Measurements from ENCODE around the gene MT1E.
A peak's percentile ranks its signal among the peaks of the same experiment; 100 is the strongest.

Gene MT1E

GRCh38 chr16:56643833-56644232 is 18.3 kb downstream of the MT1E start:
- Histone ChIP-seq H3K27me3 (replicated peaks; ENCODE audit: control insufficient read depth, insufficient read depth, low read length, poor library complexity, severe bottlenecking) (peaks cover 3% of the 10 kb centered on the region), H3K27ac (ENCODE audit: insufficient read depth, low read length, poor library complexity, severe bottlenecking) (no peak overlapping the region), H3K9me3 (ENCODE audit: control insufficient read depth, low read length) (no peaks in the 10 kb centered on the region), H3K4me1 (ENCODE audit: control insufficient read depth, insufficient read depth, low read length, poor library complexity, severe bottlenecking) (peaks cover 17% of the 10 kb centered on the region), H3K36me3 (ENCODE audit: control insufficient read depth, insufficient read depth, low read length) (no peaks in the 10 kb centered on the region), H3K4me3 (ENCODE audit: insufficient read depth, low read depth, low read length, poor library complexity, severe bottlenecking) (peak overlapping the region; percentile 47)
- DNase-seq: no peak

GRCh38 chr16:56645311-56645710 is 19.7 kb downstream of the MT1E start:
- Histone ChIP-seq H3K4me1 (ENCODE audit: control insufficient read depth, insufficient read depth, low read length, poor library complexity, severe bottlenecking) (peaks cover 17% of the 10 kb centered on the region), H3K4me3 (ENCODE audit: insufficient read depth, low read depth, low read length, poor library complexity, severe bottlenecking) (no peak overlapping the region), H3K9me3 (ENCODE audit: control insufficient read depth, low read length) (no peaks in the 10 kb centered on the region), H3K27me3 (replicated peaks; ENCODE audit: control insufficient read depth, insufficient read depth, low read length, poor library complexity, severe bottlenecking) (peaks cover 4% of the 10 kb centered on the region), H3K36me3 (ENCODE audit: control insufficient read depth, insufficient read depth, low read length) (no peaks in the 10 kb centered on the region), H3K27ac (ENCODE audit: insufficient read depth, low read length, poor library complexity, severe bottlenecking) (no peak overlapping the region)
- DNase-seq: no peak

- Histone ChIP-seq H3K4me1 (ENCODE audit: control insufficient read depth, insufficient read depth, low read length, poor library complexity, severe bottlenecking) (peaks cover 17% of the 10 kb centered on the region), H3K4me3 (ENCODE audit: insufficient read depth, low read depth, low read length, poor library complexity, severe bottlenecking) (no peak overlapping the region), H3K9me3 (ENCODE audit: control insufficient read depth, low read length) (no peaks in the 10 kb centered on the region), H3K36me3 (ENCODE audit: control insufficient read depth, insufficient read depth, low read length) (no peaks in the 10 kb centered on the region), H3K27ac (ENCODE audit: insufficient read depth, low read length, poor library complexity, severe bottlenecking) (no peak overlapping the region), H3K27me3 (replicated peaks; ENCODE audit: control insufficient read depth, insufficient read depth, low read length, poor library complexity, severe bottlenecking) (peaks cover 4% of the 10 kb centered on the region)
- DNase-seq: no peak
Observed at GRCh38 chr16:56645838-56646237, 20.3 kb downstream of the MT1E start.

- H3K36me3 ChIP-seq (ENCODE audit: control insufficient read depth, insufficient read depth, low read length): no peaks in the 10 kb centered on the region
- H3K4me3 ChIP-seq (ENCODE audit: insufficient read depth, low read depth, low read length, poor library complexity, severe bottlenecking): no peak overlapping the region
- no peak overlapping the region for H3K27ac ChIP-seq (ENCODE audit: insufficient read depth, low read length, poor library complexity, severe bottlenecking)
- no peak for DNase-seq
- H3K4me1 ChIP-seq (ENCODE audit: control insufficient read depth, insufficient read depth, low read length, poor library complexity, severe bottlenecking): peaks cover 15% of the 10 kb centered on the region
- no peaks in the 10 kb centered on the region for H3K9me3 ChIP-seq (ENCODE audit: control insufficient read depth, low read length)
- peaks cover 4% of the 10 kb centered on the region for H3K27me3 ChIP-seq (replicated peaks; ENCODE audit: control insufficient read depth, insufficient read depth, low read length, poor library complexity, severe bottlenecking)
Observed at GRCh38 chr16:56647641-56648431, 22.3 kb downstream of the MT1E start.

- no peak for DNase-seq
- H3K4me3 ChIP-seq (ENCODE audit: insufficient read depth, low read depth, low read length, poor library complexity, severe bottlenecking): no peak overlapping the region
- H3K27me3 ChIP-seq (replicated peaks; ENCODE audit: control insufficient read depth, insufficient read depth, low read length, poor library complexity, severe bottlenecking): peaks cover 4% of the 10 kb centered on the region
- H3K27ac ChIP-seq (ENCODE audit: insufficient read depth, low read length, poor library complexity, severe bottlenecking): no peak overlapping the region
- H3K9me3 ChIP-seq (ENCODE audit: control insufficient read depth, low read length): no peaks in the 10 kb centered on the region
- H3K36me3 ChIP-seq (ENCODE audit: control insufficient read depth, insufficient read depth, low read length): no peaks in the 10 kb centered on the region
- peaks cover under 1% of the 10 kb centered on the region for H3K4me1 ChIP-seq (ENCODE audit: control insufficient read depth, insufficient read depth, low read length, poor library complexity, severe bottlenecking)
Observed at GRCh38 chr16:56649271-56649670, 23.7 kb downstream of the MT1E start.

GRCh38 chr16:56649820-56650219 is 24.2 kb downstream of the MT1E start:
- no peaks in the 10 kb centered on the region for H3K36me3 ChIP-seq (ENCODE audit: control insufficient read depth, insufficient read depth, low read length)
- DNase-seq: no peak
- no peaks in the 10 kb centered on the region for H3K9me3 ChIP-seq (ENCODE audit: control insufficient read depth, low read length)
- H3K4me3 ChIP-seq (ENCODE audit: insufficient read depth, low read depth, low read length, poor library complexity, severe bottlenecking): no peak overlapping the region
- peaks cover 4% of the 10 kb centered on the region for H3K27me3 ChIP-seq (replicated peaks; ENCODE audit: control insufficient read depth, insufficient read depth, low read length, poor library complexity, severe bottlenecking)
- H3K4me1 ChIP-seq (ENCODE audit: control insufficient read depth, insufficient read depth, low read length, poor library complexity, severe bottlenecking): no peaks in the 10 kb centered on the region
- no peak overlapping the region for H3K27ac ChIP-seq (ENCODE audit: insufficient read depth, low read length, poor library complexity, severe bottlenecking)

- Histone ChIP-seq H3K4me1 (ENCODE audit: control insufficient read depth, insufficient read depth, low read length, poor library complexity, severe bottlenecking) (no peaks in the 10 kb centered on the region), H3K9me3 (ENCODE audit: control insufficient read depth, low read length) (no peaks in the 10 kb centered on the region), H3K4me3 (ENCODE audit: insufficient read depth, low read depth, low read length, poor library complexity, severe bottlenecking) (no peak within 1 kb of the TSS), H3K27me3 (replicated peaks; ENCODE audit: control insufficient read depth, insufficient read depth, low read length, poor library complexity, severe bottlenecking) (peaks cover 4% of the 10 kb centered on the region), H3K36me3 (ENCODE audit: control insufficient read depth, insufficient read depth, low read length) (no peaks in the 10 kb centered on the region), H3K27ac (ENCODE audit: insufficient read depth, low read length, poor library complexity, severe bottlenecking) (no peak within 1 kb of the TSS)
- DNase-seq: no peak
Observed at GRCh38 chr16:56651586-56651985, 26.0 kb downstream of the MT1E start, which contains the start of gene MT1B. Gene MT1B, plus strand, starts transcription at chr16:56651886. Its CDS starts 68 bp downstream, at chr16:56651954.

- DNase-seq: no peak
- Histone ChIP-seq H3K36me3 (ENCODE audit: control insufficient read depth, insufficient read depth, low read length) (no peaks in the 10 kb centered on the region), H3K4me1 (ENCODE audit: control insufficient read depth, insufficient read depth, low read length, poor library complexity, severe bottlenecking) (no peaks in the 10 kb centered on the region), H3K9me3 (ENCODE audit: control insufficient read depth, low read length) (no peaks in the 10 kb centered on the region), H3K27ac (ENCODE audit: insufficient read depth, low read length, poor library complexity, severe bottlenecking) (no peak overlapping the region), H3K4me3 (ENCODE audit: insufficient read depth, low read depth, low read length, poor library complexity, severe bottlenecking) (no peak overlapping the region), H3K27me3 (replicated peaks; ENCODE audit: control insufficient read depth, insufficient read depth, low read length, poor library complexity, severe bottlenecking) (peaks cover 4% of the 10 kb centered on the region)
Observed at GRCh38 chr16:56652600-56652999, 27.0 kb downstream of the MT1E start.

- Histone ChIP-seq H3K36me3 (ENCODE audit: control insufficient read depth, insufficient read depth, low read length) (no peaks in the 10 kb centered on the region), H3K4me3 (ENCODE audit: insufficient read depth, low read depth, low read length, poor library complexity, severe bottlenecking) (no peak overlapping the region), H3K9me3 (ENCODE audit: control insufficient read depth, low read length) (no peaks in the 10 kb centered on the region), H3K27me3 (replicated peaks; ENCODE audit: control insufficient read depth, insufficient read depth, low read length, poor library complexity, severe bottlenecking) (peaks cover 4% of the 10 kb centered on the region), H3K27ac (ENCODE audit: insufficient read depth, low read length, poor library complexity, severe bottlenecking) (no peak overlapping the region), H3K4me1 (ENCODE audit: control insufficient read depth, insufficient read depth, low read length, poor library complexity, severe bottlenecking) (peaks cover 4% of the 10 kb centered on the region)
- no peak for DNase-seq
Observed at GRCh38 chr16:56653218-56653617, 27.6 kb downstream of the MT1E start.

- Histone ChIP-seq H3K27me3 (replicated peaks; ENCODE audit: control insufficient read depth, insufficient read depth, low read length, poor library complexity, severe bottlenecking) (no peaks in the 10 kb centered on the region), H3K36me3 (ENCODE audit: control insufficient read depth, insufficient read depth, low read length) (no peaks in the 10 kb centered on the region), H3K9me3 (ENCODE audit: control insufficient read depth, low read length) (no peaks in the 10 kb centered on the region), H3K27ac (ENCODE audit: insufficient read depth, low read length, poor library complexity, severe bottlenecking) (peak within 1 kb of the TSS; percentile 49), H3K4me3 (ENCODE audit: insufficient read depth, low read depth, low read length, poor library complexity, severe bottlenecking) (peak within 1 kb of the TSS; percentile 82), H3K4me1 (ENCODE audit: control insufficient read depth, insufficient read depth, low read length, poor library complexity, severe bottlenecking) (peaks cover 9% of the 10 kb centered on the region)
- DNase-seq: peak; percentile 41 to 59 (median 59)
Observed at GRCh38 chr16:56657555-56658326, 32.2 kb downstream of the MT1E start, which contains the start of gene MT1F. Gene MT1F, plus strand, starts transcription at chr16:56657959. Its CDS starts 100 bp downstream, at chr16:56658059.
